Head of caudate nucleus (tissue), 42 donors: Measurements from ENCODE around the gene RPRD1B.

Source experiments
- DNase-seq, 42 donors: peaks; one replicate each; pipeline versions ENCODE4 v3.0.0 to v3.0.0-alpha.2; 2020 to 2021; ENCODE audit warnings: mixed read lengths in 7 of 42
- intact Hi-C: fragments of 100-400 bp; cut with DNase I; formaldehyde crosslinking; loops from one replicate; pipeline ENCODE4 v1.15.0; 2022

The RPRD1B gene

GRCh38 chr20:38111366-38112232 is 78.1 kb downstream of the RPRD1B start:
- intact Hi-C loops: no loop called here

DNA sequence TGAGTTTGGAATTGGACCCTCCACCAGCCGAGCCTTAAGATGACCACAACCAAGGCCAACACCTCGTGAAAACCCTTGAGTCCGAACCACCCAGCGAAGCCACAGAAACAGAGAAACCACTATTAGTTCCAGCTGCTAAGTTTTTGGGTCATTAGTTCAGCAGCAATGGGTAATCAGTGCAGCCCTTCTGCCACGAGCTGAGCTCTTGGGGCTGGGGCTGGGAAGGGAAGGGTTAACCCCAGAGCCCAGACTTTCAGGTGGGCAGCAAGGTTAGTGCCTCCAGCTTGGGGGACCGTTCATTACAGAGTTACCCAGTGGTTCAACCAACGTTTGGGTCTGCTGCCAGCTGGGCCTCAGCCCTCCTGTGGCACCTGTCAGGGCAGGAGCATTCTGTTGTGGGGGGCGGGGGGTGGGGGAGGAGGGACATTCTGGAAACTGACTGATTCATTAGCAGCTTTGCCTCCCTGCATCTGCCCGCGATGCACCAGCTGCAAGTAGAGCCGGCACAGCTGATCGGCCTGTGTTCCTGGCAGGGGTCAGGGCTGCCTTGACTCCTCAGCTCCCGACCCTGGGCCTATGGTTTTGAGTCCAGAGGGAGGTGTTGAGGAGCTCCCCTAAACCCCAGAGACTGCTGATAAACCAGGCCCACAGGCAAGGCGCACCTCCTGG is 78.8 kb downstream of the RPRD1B start:
- intact Hi-C loops: no loop called here
- peak in 2 of 42 donors; percentile 6 to 26 for DNase-seq

More at GRCh38 chr20:38111366-38112232, 78.1 kb downstream of the RPRD1B start:
- DNase-seq: peak in 4 of 42 donors; percentile 3 to 32 (median 18)

DNA sequence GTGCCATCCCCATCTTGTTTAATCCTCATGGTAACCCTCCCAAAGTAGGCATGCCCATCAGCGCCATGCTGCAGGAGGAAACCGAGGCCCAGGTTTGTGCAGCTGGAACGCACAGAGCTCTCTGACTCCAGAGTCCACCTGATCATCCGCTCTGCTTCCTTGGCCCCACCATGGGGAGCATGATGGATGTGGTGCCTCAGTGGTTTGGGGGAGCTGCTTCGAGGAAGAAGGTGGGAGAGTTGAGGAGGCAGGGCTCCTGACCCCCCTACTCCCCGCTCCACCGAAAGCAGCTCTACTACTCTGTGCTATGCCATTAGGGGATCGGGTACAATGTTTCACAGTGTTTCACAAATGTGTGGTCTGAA is 79.4 kb downstream of the RPRD1B start:
- intact Hi-C loops: no loop called here
- peak in 1 of 42 donors; percentile 13 for DNase-seq

GRCh38 chr20:38113401-38114325 is 80.1 kb downstream of the RPRD1B start:
- DNase-seq: peak in 5 of 42 donors; percentile 4 to 38 (median 26)
- intact Hi-C loops: no loop called here

GRCh38 chr20:38114353-38114791 is 80.8 kb downstream of the RPRD1B start:
- DNase-seq: peak in 2 of 42 donors; percentile 6 to 20
- intact Hi-C loops: no loop called here

GRCh38 chr20:38115205-38115604 is 81.7 kb downstream of the RPRD1B start:
- peak in 3 of 42 donors; percentile 2 to 23 (median 8) for DNase-seq
- intact Hi-C loops: no loop called here

GRCh38 chr20:38115896-38116295 is 82.3 kb downstream of the RPRD1B start:
- DNase-seq: no peak
- intact Hi-C loops: no loop called here

GRCh38 chr20:38116409-38117165 is 83.0 kb downstream of the RPRD1B start:
- intact Hi-C loops: no loop called here
- DNase-seq: no peak

DNA sequence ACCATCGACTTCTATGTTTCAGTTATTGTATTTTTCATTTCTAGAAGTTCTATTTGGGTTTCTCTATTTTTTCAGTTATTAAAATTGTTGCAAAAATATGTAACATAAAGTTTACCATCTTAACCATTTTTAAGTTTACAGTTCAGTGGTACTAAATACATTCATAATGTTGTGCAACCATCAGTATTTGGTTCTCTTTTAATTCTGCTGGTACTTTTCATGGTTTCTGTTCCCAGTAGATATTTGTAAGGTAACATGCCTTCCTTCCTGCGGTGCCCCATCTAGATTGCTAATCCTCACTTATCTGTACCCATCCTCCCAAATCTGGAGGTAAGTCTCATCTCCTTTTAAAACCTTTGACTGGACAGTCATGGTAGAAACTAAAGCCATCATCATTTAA is 83.7 kb downstream of the RPRD1B start:
- intact Hi-C loops: no loop called here
- no peak for DNase-seq

DNA sequence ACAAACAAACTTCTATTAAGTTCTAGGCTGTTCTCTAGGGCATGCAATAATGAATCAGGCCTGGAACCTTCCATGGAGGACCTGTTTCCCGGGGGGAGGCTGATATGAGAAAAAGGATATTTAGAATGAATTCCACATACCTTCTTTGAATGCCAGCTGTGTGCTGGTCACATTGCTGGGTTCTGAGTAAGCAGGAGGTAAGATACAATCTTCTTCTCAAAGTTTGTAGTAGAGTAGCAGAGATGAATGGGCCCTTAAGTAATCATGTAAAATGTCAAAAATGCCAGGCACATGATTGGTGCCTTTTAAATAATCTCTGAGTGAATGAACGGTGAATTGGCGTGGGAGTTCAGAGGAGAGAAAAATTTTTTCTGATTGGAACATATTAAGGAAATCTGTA is 84.1 kb downstream of the RPRD1B start:
- DNase-seq: peak in 2 of 42 donors; percentile 2 to 7
- intact Hi-C loops: no loop called here

DNA sequence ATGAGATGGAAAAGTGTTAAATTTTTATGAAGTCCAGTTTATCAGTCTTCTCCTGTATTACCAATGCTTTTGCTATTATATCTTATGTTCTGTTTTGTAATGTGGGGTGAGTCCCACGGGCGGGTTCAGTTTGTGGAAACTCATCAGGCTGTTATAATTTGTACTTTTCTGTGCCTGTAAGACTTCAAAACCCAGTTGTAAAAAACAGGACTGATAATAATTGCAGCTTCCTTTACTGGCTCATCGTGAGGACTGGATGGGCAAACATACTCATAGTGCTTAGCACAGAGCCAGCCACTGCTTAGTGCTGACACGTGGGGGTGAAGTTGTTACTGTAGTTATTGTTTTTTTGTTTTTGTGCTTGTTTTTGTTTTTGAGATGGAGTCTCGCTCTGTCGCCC is 85.9 kb downstream of the RPRD1B start:
- intact Hi-C loops: no loop called here
- peak in 3 of 42 donors; percentile 1 to 15 (median 8) for DNase-seq

DNA sequence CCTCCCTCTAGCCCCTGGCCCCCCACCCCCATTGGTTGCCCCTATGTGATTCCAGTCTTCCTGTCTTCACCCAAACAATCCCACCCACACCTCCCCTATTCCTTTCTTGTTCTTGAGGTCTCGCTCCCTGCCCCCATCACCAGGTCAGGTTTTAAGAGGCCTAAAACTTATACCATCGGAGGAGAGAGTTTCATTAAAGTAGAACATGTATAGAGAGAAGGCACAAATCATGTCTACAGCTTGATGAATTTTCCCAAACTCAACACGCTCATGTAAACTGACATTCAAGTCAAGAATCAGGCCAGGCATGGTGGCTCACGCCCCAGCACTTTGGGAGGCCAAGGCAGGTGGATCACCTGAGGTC is 87.1 kb downstream of the RPRD1B start:
- intact Hi-C loops: no loop called here

DNA sequence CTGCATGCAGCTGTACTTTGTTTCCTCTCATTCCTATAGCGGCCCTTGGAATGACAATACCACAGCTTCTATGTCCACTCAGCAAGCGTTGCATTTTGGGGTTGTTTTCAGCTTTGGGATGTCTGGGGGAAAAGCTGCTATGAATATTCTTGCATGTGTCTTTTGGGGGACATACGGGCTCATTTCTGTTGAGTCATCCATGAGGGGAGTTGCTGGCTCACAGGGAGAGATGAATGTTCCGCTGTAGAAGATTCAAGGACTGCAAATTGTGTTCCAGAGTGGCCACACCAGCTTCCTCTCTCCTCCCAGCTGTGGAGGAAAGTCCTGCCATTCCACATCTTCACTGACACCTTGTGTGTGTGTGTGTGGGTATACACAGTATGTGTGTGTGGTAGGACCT is 88.2 kb downstream of the RPRD1B start:
- peak in 1 of 42 donors; percentile 1 for DNase-seq
- intact Hi-C loops: no loop called here

More for the DNA sequence above, 87.1 kb downstream of the RPRD1B start:
- peak in 2 of 42 donors; percentile 0 to 12 for DNase-seq

DNA sequence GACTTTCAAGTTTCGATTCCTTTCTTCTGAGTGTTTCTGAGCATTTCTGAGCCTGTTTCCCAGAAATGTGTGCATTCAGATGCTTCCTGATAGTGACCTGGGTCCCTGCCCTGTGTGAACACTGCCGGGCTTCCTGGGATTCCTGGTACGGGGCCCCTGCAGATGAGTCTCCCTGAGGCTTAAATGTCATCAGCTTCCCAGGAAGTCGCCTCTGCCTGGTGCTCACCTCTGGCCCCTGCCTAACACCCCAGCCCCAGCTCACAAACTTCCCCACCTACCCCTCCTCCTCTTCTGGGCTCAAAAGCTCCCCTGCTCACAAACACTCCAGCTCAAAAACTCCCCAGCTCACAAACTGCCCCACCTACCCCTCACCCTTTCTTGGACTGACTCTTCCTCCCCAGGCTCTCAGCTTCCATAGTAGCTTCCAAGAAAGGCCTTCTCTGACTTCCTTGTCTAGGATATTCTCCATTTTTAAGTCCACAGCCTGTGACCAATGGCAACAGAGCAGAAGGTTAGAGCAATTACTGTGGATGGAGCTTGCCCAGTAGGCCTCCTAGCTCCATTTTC is 89.6 kb downstream of the RPRD1B start:
- DNase-seq: peak in 5 of 42 donors; percentile 12 to 36 (median 21)
- intact Hi-C loops: no loop called here

DNA sequence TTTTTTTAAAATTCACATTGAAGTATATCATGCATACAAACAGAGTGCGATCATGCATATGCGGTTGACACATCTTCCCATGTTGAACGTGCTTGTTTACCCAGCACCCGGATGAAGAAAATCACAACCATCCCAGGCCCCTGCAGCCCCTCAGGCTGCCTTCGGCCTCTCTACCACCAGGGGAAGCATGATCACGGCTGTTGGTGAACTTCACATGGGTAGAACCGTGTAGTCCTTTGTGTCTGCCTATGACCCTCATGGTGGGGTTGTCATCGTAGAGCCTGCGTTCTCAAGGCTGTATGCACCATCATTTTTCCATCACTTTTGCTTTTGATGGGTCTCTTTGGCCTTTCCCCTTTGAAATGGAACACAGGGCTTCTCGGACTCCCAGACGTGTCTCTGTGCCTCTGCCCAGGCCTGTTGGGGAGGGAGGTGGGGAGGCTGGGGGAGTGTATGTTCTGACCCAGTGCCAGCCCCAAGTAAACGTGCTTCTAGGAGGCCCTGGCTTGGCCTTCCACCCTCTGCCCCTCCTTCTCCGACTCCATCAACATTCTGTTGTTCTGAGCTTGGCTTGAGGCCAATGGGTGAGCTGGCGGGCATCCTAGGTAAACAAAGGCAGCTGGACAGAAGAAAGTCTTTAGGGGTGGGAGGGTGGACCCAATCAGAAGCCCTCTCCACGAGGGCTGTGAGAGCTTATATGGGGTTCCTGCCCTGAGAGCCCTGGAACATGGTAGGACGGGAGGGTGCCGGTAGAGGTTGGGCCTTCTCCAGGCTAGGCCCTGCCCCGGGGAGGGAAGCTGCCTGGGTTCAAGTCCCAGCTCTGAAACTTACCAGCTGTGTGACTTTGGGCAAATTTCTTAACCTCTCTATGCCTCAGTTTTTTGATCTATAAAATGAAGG is 91.9 kb downstream of the RPRD1B start:
- DNase-seq: peak in 9 of 42 donors; percentile 9 to 35 (median 19)
- intact Hi-C loops: no loop called here

DNA sequence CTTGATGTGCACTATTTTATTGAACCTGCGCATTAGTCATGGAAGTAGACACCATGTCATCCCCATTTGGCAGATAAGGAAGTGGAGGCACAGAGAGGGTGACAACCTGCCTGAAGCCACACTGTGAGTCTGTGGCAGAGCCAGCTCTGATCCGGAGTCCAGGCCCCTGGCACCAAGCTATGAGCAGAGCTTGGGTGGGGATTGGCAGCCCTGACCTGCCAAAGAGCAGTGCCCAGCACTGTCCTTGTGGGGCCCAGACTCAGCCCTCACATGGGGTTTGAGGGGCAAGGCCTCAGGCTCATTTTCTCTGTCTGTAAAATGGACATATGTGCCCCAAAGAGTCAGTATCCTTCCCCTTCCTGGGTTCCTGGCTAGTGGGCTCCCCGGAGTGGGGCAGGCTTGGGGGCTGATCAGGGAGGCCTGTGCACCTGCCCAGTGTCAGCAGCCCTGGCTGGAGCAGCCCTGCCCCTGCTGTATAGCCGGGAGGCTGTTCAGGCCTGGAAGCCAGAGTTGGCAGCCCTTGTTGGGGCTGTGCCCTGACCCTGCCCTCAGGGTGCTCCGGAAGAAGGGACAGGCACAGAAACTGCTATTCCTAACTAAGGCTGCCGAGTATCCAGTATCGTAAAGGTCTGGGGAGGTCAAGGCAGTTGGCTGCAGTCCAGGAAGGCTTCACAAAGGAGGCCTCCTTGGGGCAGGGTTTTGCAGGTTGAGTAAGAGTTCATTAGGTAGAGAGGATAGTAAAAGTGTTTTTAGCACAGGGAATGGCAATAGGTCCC is 92.8 kb downstream of the RPRD1B start:
- DNase-seq: peak in 2 of 42 donors; percentile 4 to 12
- intact Hi-C loops: no loop called here
